ENCODE measurements around the gene APBA3.

Gene APBA3

DNA sequence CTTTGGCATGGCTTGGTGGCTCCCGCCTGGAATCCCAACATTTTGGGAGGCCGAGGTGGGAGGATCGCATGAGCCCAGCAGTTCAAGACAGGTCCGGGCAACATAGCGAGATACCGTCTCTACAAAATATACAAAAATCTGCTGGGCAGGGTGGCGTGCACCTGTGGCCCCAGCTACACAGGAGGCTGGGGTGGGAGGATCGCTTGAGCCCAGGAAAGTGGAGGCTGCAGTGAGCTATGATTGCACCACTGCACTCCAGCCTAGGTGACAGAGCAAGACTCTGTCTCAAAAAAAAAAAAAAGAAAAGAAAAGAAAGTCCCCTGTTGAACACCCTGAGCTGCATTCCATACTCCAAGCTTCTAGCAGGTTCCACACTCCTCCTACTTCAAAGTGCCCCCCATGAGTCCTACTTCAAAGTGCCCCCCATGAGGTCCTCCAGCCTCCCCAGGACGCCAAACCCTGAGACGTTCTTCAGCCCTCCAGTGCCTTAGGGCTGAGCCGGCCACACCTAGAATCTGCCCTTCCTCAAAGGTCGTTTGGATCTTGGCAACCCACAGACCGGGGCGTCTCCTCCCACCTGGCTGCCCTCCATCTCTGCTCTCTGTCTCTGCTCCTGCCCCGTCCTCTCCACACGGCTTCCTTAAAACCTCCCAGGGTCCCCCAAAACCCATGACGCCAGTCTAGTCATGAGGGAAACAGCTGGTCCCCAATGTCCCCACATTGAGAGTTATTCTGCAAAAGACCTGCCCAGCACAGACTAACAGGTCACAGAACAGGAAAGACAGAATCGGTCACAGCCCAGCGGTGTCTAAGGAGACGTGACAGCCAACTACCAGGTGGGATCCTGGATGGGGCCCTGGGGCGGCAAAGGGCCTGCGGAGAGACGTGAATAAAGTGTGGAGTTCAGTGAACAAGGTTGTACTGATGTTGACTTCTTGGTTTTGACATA is 48.6 kb downstream of the APBA3 start:
- DNase-seq: no peak

DNA sequence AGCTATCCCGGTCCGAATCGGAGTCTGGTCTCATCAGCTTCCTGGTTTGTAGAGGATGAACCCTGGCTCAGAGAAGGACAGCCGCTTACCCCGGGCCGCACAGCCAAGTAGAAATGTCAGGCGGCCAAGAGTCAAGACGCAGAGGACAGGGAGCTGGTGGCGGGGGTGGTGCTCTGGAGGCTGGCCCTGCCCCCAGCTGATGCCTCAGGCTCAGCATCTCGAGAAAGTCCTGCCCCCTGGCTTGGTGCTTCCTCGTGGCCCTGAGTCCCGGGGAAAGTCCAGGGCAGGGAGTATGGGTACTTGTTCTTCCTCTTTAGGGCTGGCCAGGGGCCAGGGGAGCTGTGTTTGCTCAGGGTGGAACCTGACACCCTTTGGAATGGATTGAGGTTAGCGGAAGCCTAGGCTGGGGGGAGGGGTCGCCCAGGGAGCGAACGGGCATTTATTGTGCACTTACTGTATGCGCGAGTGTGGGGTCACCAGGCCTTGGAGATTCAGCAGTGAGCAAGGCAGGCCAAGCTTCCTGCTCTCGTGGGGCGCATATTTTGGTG is 51.2 kb downstream of the APBA3 start:
- DNase-seq: no peak

DNA sequence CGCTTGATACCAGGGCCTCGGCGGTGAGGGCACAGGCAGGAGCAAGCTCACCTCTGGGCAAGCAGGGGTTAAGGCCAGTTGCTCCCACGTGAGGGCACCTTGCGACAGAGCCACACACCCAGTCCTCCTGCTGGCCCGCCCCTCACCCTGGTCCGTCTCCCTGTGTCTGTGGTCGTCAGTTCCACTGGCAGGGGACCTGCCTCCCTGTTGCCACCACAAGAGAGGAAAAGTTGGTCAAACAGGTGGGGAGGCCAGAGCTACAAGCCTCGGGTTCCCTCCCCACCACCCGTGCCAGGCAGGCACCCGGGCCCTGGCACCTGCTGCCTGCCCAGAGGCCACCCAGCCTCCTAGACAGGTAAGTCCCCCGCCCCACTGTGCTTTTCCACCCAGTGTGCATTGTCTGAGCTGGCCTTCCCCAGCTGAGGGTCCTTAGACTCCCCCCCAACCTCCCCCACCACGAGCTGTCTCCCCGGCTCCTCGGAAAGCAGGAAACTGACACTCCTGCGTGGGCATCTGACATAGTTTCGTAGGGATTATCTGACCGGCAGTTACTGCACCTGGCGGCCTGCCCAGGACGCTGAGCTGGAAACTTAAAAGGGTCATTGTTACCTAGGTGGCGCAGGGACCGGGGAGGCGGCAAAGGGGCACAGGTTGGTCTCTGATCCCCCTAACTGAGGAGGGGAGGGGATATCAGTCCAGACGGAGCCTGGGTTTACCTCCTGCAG is 53.1 kb downstream of the APBA3 start, which contains the start of gene TJP3:
Gene TJP3, plus strand, starts transcription at position 178 of the 725 bp plus-strand sequence. CDS start 20,049 bp downstream, outside the sequence.
- DNase-seq: no peak

DNA sequence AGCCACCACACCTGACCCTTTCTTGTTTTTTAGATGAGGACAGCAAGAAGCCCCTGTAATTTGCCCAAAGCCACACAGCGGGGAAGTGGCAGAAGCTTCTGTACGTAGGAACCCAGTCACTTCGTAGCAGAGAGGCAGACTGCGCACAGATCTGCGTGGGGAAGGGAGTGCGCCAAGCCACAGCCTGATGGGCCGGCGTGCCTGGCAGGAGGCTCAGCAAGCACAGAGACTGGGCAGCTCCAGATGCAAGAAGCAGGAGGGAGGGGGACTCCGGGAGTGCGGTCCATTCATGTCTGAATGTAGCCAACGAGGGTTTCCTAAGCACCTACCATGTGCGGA is 53.7 kb downstream of the APBA3 start:
- DNase-seq: no peak

DNA sequence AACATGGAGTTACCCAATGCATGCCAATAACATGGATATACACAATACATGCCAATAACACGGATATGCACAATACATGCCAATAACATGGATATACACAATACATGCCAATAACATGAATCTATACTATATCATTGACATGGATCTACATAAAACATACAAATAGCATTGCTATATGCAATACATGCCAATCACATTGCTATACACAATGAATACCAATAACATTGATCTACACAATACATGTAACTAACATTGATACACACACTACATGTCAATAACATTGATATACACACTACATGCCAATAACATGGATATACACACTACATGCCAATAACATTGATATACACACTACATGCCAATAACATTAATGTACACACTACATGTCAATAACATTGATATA is 60.3 kb downstream of the APBA3 start:
- DNase-seq: no peak

Data from activated effector memory CD4-positive, alpha-beta T cell treated with Interleukin-2 at 50 U/mL for 16 hours (primary cell).